Activated T-cell treated with anti-CD3 and anti-CD28 coated beads, Interleukin-2, amount 50 U/mL, for 4 hours (primary cell): ENCODE results near the gene KLRF2. TPM values are rescaled to one million over a fixed set of nuclear protein-coding genes. Genes with fewer than 3 reads are reported as not detected.

Experiments
- ATAC-seq, 2 donors: fragments of 200-7000 bp; cut with Tn5 transposase; one replicate each; pipeline ENCODE4 v1.10.0; 2021
- DNase-seq: peaks from one replicate; pipeline ENCODE4 v3.0.0-alpha.2; 2020
- H3K27me3 Mint-ChIP-seq: one replicate; pipeline ENCODE4 v1.8.0; 2021; ENCODE audit warnings: low read depth, mixed read lengths
- H3K36me3 Mint-ChIP-seq: one replicate; pipeline ENCODE4 v1.8.0; 2022; ENCODE audit warnings: mixed read lengths; ENCODE audit not compliant: insufficient read depth
- H3K4me1 Mint-ChIP-seq: one replicate; pipeline ENCODE4 v1.8.0; 2021; ENCODE audit warnings: low read depth, mixed read lengths
- H3K4me3 Mint-ChIP-seq: one replicate; pipeline ENCODE4 v1.8.0; 2021; ENCODE audit warnings: mild to moderate bottlenecking, moderate library complexity, mixed read lengths
- H3K9me3 Mint-ChIP-seq: one replicate; pipeline ENCODE4 v1.8.0; 2021; ENCODE audit warnings: mixed read lengths
- total RNA-seq, 3 donors: library from RNA; stranded (reverse); gene quantifications; one replicate each; pipeline ENCODE4 v1.2.1, GENCODE V29; 2021

KLRF2 gene
- total RNA-seq, 3 donors from 2014 or later: not detected

DNA sequence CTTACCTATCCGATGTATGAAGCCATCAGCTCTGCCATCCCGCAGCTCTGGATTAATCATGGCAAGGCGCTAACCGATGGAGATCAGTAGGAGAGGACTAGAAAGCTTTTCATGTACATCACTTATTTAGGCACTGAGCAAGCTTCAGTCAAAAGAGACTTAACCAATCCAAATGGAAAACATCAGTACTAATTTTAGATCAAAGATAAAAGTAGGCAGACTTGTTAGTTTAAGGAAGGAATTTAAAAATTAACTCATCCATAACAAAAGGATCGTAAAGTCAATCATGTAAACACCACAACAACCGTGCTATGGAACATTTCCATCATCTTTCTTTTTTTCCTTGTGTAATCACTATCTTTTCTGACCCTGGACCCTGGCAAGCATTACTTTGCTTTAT, 51.0 kb downstream of the KLRF2 start, which contains the start of gene CLEC2A:
Gene CLEC2A, minus strand, starts transcription at position 101 of the 400 bp plus-strand sequence. Its CDS starts 41 bp downstream, at position 60.
- Mint-ChIP-seq H3K27me3 (peaks cover 4% of the 10 kb centered on the region), H3K36me3 (no peaks in the 10 kb centered on the region), H3K4me1 (no peaks in the 10 kb centered on the region), H3K9me3 (no peaks in the 10 kb centered on the region), H3K4me3 (no peak within 1 kb of the TSS)
- ATAC-seq (no peak), DNase-seq (no peak)

DNA sequence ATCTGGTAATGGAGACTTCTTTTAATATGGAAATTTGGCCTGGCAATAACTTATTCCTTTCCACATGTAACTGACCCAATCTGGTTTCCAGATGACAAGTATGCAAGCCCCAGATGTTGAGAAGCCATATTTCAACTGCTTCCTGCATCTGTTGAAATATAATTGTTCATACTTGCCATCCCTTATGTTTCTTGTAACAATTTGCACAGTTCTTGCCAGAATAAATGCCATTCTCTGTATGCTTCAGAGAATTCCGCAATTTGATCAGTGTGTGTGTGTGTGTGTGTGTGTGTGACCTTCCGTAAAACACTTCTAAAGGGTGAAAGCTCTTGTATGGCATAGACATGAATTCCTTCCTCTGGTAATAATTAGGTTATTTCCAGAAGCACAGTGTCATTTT, 52.7 kb downstream of the KLRF2 start:
- H3K4me1 Mint-ChIP-seq: no peaks in the 10 kb centered on the region
- H3K36me3 Mint-ChIP-seq: no peaks in the 10 kb centered on the region
- H3K27me3 Mint-ChIP-seq: peaks cover 3% of the 10 kb centered on the region
- no peaks in the 10 kb centered on the region for H3K9me3 Mint-ChIP-seq
- H3K4me3 Mint-ChIP-seq: no peak overlapping the region
- no peak for DNase-seq
- no peak for ATAC-seq

DNA sequence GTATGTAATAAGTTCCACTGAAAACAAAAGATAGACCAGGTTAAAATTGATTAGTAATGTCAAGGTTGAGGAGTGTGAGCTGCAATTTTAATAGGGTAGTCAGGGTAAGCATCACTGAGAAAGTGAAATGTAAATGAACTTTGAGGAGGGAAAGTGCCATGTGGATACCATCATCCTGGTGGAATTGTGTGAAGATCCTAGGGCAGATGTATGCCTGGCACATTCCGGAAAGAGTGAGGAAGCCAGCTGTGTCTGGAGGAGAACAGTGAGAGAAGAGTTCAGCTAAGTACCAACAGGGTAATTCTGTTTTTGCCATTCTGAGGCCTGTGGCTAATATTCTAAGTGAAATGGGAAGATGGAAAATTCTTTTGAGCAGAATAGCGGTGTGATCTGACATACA, 53.7 kb downstream of the KLRF2 start:
- Mint-ChIP-seq H3K9me3 (no peaks in the 10 kb centered on the region), H3K36me3 (no peaks in the 10 kb centered on the region), H3K4me3 (no peak overlapping the region), H3K27me3 (peaks cover 7% of the 10 kb centered on the region), H3K4me1 (no peaks in the 10 kb centered on the region)
- ATAC-seq: no peak
- DNase-seq: no peak

DNA sequence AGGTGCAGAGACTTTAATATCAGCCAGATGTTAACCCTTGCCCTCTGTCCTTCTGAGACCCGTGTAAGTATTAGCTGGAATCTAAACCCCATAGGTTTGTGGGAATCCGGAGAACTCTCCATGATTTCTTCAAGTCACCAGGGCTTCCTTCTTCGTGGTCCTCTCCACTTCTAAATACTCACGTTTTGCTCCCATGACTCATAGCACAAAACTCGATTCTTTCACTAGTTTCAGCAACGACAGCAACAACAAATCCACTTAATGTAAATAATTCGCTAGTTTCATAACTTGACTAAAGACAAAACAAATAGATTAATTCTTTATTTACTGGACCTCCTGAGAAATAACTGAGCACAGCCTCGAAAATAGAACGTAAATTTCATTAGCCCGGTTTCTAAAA, 55.3 kb downstream of the KLRF2 start:
- ATAC-seq: no peak
- H3K4me3 Mint-ChIP-seq: no peak overlapping the region

DNA sequence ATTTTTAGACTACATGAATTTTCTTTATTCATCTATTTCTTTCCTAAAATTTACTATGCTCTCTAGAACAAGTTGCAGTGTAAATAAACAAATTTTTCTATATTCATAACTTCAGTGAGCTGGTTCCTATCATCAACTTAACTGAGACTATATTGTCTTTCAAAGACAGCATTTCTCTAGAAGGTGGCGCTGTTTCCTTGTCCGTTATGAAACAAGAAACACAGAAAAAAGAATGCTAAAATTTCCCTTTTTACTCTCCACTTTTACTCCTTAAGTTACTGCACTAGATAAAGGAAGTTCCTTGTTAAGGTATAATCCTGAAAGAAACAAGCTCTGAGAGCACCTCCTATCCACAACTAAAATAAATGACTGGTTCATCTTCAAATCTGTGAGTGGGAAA, 59.1 kb downstream of the KLRF2 start:
- no peak overlapping the region for H3K4me3 Mint-ChIP-seq
- H3K9me3 Mint-ChIP-seq: no peaks in the 10 kb centered on the region
- peaks cover 12% of the 10 kb centered on the region for H3K4me1 Mint-ChIP-seq
- peaks cover 15% of the 10 kb centered on the region for H3K27me3 Mint-ChIP-seq
- DNase-seq (no peak), ATAC-seq (no peak)
- no peaks in the 10 kb centered on the region for H3K36me3 Mint-ChIP-seq

More for the DNA sequence above, 55.3 kb downstream of the KLRF2 start:
- Mint-ChIP-seq H3K27me3 (peaks cover 13% of the 10 kb centered on the region), H3K4me1 (no peaks in the 10 kb centered on the region), H3K9me3 (no peaks in the 10 kb centered on the region), H3K36me3 (no peaks in the 10 kb centered on the region)
- no peak for DNase-seq

DNA sequence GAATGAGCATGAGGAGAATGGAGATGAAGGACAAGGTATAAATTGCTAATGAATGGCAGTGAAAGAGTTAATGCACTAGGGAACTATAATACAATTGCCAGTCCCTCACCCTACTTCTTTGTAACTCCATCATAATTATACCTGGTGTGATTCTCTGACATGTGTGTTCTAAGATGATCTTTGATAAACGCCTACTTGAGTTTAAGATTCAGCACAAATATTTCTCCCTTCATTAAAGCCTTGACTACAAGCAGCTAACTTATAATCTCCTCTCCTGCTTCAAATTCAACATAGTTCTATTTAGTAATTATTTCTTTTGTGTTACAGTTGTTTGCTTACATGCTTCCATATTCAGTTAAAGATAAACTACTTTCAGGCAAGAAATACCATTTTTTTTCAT, 60.5 kb downstream of the KLRF2 start:
- Mint-ChIP-seq H3K4me1 (peaks cover 12% of the 10 kb centered on the region), H3K27me3 (peaks cover 14% of the 10 kb centered on the region), H3K36me3 (no peaks in the 10 kb centered on the region), H3K4me3 (no peak overlapping the region), H3K9me3 (no peaks in the 10 kb centered on the region)
- ATAC-seq (no peak), DNase-seq (no peak)

DNA sequence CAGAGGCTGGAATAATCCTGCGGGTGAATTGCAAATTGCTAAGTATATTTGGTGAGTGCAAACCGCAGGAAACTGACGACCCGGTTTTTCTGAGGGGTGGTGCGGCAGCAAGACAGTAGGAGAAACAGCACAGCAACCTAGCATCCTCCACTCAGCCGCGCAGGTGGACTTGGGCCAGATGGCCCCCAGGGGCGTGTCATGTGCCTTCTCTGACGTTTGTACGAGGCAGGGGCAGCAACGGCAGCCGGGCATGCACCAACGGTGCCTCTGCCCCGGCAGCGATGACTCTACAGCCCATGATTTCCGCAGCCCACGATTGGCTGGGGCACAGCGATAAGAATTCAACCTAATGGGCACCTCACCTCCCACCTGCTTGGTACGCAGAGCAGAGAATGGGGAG, 62.0 kb downstream of the KLRF2 start:
- H3K4me1 Mint-ChIP-seq: peaks cover 18% of the 10 kb centered on the region
- H3K9me3 Mint-ChIP-seq: no peaks in the 10 kb centered on the region
- ATAC-seq: peak in 1 of 2 donors; percentile 50
- no peaks in the 10 kb centered on the region for H3K36me3 Mint-ChIP-seq
- peak overlapping the region; percentile 68 for H3K4me3 Mint-ChIP-seq
- peaks cover 14% of the 10 kb centered on the region for H3K27me3 Mint-ChIP-seq
- no peak for DNase-seq

DNA sequence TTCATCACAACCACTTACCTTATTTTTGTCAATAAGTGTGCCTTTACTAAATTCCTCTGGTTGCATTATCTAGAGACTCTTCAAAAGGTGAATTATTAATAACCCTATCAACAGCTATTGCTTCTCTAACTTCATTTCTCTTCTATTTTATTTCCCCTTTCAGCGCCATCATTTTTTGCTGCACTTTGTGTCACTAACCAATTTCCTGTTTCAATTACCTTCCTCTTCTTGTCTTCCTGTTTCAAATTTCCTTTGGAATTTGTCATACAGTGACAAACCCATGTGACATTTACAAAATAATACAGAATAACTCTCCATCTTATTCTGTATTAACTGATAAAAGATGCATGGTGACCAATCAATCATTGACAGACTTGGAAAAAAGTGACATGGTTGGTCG, 63.1 kb downstream of the KLRF2 start:
- H3K4me3 Mint-ChIP-seq: no peak overlapping the region
- no peaks in the 10 kb centered on the region for H3K9me3 Mint-ChIP-seq
- no peak for DNase-seq
- peaks cover 8% of the 10 kb centered on the region for H3K27me3 Mint-ChIP-seq
- H3K36me3 Mint-ChIP-seq: no peaks in the 10 kb centered on the region
- no peak for ATAC-seq
- H3K4me1 Mint-ChIP-seq: peaks cover 28% of the 10 kb centered on the region

Other genes with a start within 250 kb of the KLRF2 start
- 100 to 1,000 TPM; 278 to 321 (median 282) TPM for gene CLEC2D, start 211.8 kb upstream of the KLRF2 start, total RNA-seq
- gene CLECL1, start 148.4 kb upstream of the KLRF2 start, total RNA-seq: 10 to 100 TPM in 2 of 3 donors, 1 to 10 TPM in 1; 9.8 to 14.8 (median 12.1) TPM
- 100 to 1,000 TPM; 253 to 322 (median 318) TPM for gene CD69, start 120.6 kb upstream of the KLRF2 start, total RNA-seq
- not detected for gene KLRF1, start 54.0 kb upstream of the KLRF2 start, total RNA-seq
- gene CLEC2B, start 12.1 kb upstream of the KLRF2 start, total RNA-seq: 10 to 100 TPM in 1 of 3 donors, 1 to 10 TPM in 2; 8.4 to 13.7 (median 8.9) TPM
- gene CLEC2A, start 50.9 kb downstream of the KLRF2 start, total RNA-seq: not detected
- not detected for gene CLEC12A, start 89.9 kb downstream of the KLRF2 start, total RNA-seq
- gene CLEC1B, start 117.6 kb downstream of the KLRF2 start, total RNA-seq: not detected
- not detected for gene CLEC12B, start 129.1 kb downstream of the KLRF2 start, total RNA-seq
- gene CLEC9A, start 149.2 kb downstream of the KLRF2 start, total RNA-seq: not detected
- gene CLEC1A, start 217.5 kb downstream of the KLRF2 start, total RNA-seq: not detected
- under 1 TPM in 2 of 3 donors, not detected in 1; 0.16 to 0.69 TPM for gene CLEC7A, start 248.7 kb downstream of the KLRF2 start, total RNA-seq